Upper lobe of left lung (tissue), 6 donors: Measurements from ENCODE around the gene TBX1. TPM values are rescaled to one million over a fixed set of nuclear protein-coding genes. Genes with fewer than 3 reads are reported as not detected.

Experiments used
- ATAC-seq, 2 donors: fragments of 200-7000 bp; cut with Tn5 transposase; one replicate each; pipeline ENCODE4 v1.9.1; 2022; ENCODE audit warnings: mild to moderate bottlenecking in 2 of 2, moderate library complexity in 2 of 2; ENCODE audit not compliant: low FRiP score in 2 of 2
- DNase-seq, 2 donors: peaks; one replicate each; pipeline ENCODE4 v3.0.0-alpha.2; 2019 to 2020
- H3K27ac ChIP-seq, 4 donors: fragments of 200-600 bp; sonication (generic); one replicate each; pipeline ENCODE4 v1.5.1; 2016 to 2019
- H3K27me3 ChIP-seq, 4 donors: fragments of 200-600 bp; sonication (generic); one replicate each; pipeline ENCODE4 v1.5.1; 2017 to 2019
- H3K36me3 ChIP-seq, 4 donors: fragments of 200-600 bp; sonication (generic); one replicate each; pipeline ENCODE4 v1.5.1; 2016 to 2019
- H3K4me1 ChIP-seq, 4 donors: fragments of 200-600 bp; sonication (generic); one replicate each; pipeline ENCODE4 v1.5.1; 2018 to 2019
- H3K4me3 ChIP-seq, 4 donors: fragments of 200-600 bp; sonication (generic); one replicate each; pipeline ENCODE4 v1.5.1; 2017 to 2019; ENCODE audit warnings: mild to moderate bottlenecking in 2 of 4, moderate library complexity in 1 of 4
- H3K9me3 ChIP-seq, 4 donors: fragments of 200-600 bp; sonication (generic); one replicate each; pipeline ENCODE4 v1.5.1; 2018 to 2019
- CTCF ChIP-seq, 6 experiments: fragments of 450-650 bp in 4 of 6; fragments of 200-600 bp in 2 of 6; sonication (generic) in 2 of 6; IDR thresholded peaks; one replicate each; pipeline ENCODE4 v1.5.1; 2016 to 2019; ENCODE audit warnings: antibody characterized with exemption in 6 of 6
- EP300 ChIP-seq, 4 donors: sonication (generic); formaldehyde crosslinking; IDR thresholded peaks; one replicate each; pipeline ENCODE4 v1.5.1; 2017; ENCODE audit warnings: antibody characterized with exemption in 4 of 4, control low read depth in 2 of 4
- POLR2A ChIP-seq, 4 donors: fragments of 450-650 bp; IDR thresholded peaks; one replicate each; pipeline ENCODE4 v1.5.1; 2016 to 2017; ENCODE audit warnings: antibody characterized with exemption in 4 of 4, mild to moderate bottlenecking in 2 of 4
- POLR2AphosphoS5 ChIP-seq, 2 donors: sonication (generic); formaldehyde crosslinking; IDR thresholded peaks; one replicate each; pipeline ENCODE4 v1.5.1; 2017; ENCODE audit warnings: antibody characterized with exemption in 2 of 2
- WGBS, 2 donors: methylation state at CpG; one replicate each; pipeline ENCODE4 v1.1.5; 2017 to 2018; 5-methylcytosine and 5-hydroxymethylcytosine counted together
- total RNA-seq, 6 donors: library from RNA; depleted of rRNA in 4 of 6; stranded (reverse); fragments of >200 nt in 4 of 6; gene quantifications; one replicate each; pipeline versions ENCODE4 v1.1.0 to v1.2.1, GENCODE V29; 2016 to 2021
- donor health status: DM: no; HTN: no; CAD: no; lungs with moderate emphysema.
- donor health status: DM: no; HTN: yes; CAD: no; lungs with severe emphysema.

Gene TBX1
- total RNA-seq, 6 donors from 2014 or later, result 1.0 to 12.2 (median 5.4) TPM

DNA sequence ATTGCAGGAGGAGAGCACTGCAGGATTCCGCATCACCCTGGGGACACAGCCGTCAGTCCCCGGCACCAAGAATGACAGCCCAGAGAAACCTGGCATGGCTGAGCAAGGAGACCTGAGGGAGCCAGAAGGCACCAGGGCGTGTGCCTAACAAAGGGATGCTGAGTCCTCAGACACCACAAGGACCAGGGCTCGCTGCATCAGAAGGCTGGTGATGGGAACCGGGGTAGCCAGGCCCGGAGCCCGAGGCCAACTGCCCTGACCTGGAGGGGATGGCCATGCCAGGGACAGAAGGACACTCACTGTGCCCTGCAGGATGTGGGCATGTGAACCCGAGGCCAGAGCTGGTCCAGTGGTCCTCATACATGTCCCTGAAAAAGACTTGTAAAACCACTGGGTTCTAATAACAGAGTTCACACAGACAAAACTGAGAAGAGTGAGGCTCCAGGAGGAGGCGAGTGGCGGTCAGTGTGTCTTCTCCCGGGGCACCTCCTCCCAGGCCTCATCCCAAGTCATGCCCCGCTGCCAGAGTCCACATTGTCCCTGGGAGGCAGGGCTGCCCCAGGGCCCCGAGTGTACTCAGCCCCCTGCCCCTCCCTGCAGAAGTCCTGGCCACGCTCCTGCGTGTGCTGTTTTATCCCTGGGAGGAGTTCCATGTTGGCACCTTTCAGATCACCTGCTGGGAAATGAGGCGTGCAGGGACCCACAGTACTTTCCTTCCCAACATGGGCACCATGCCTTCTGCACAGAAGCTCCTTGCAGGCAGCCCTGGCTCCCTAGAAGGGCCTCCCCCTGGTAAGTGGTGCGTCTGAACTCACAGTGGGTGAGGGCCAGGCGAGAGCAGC is 42.5 kb downstream of the TBX1 start:
- no peak for ATAC-seq
- Histone ChIP-seq H3K4me1 (peaks cover 0 to 9% (median 4%) of the 10 kb centered on the region in 4 donors), H3K27ac (no peak overlapping the region), H3K4me3 (no peak overlapping the region), H3K9me3 (no peaks in the 10 kb centered on the region), H3K36me3 (peaks cover 0 to 4% (median 2%) of the 10 kb centered on the region in 4 donors), H3K27me3 (no peaks in the 10 kb centered on the region)
- no peak for TF ChIP-seq POLR2A (IDR thresholded peaks at IDR 0.05)
- no peak for TF ChIP-seq POLR2AphosphoS5 (IDR thresholded peaks at IDR 0.05)
- no peak for TF ChIP-seq CTCF (IDR thresholded peaks at IDR 0.05)
- TF ChIP-seq EP300 (IDR thresholded peaks at IDR 0.05), result no peak
- peak in 1 of 2 donors; percentile 64 for DNase-seq
- WGBS, 2 donors, result 94 to 97% methylated on average over 11 to 19 of the region's 19 CpGs

GRCh38 chr22:19803736-19804267 is 43.2 kb downstream of the TBX1 start:
- peaks cover 0 to 4% (median 2%) of the 10 kb centered on the region in 4 donors for H3K36me3 ChIP-seq
- H3K4me3 ChIP-seq, result no peak overlapping the region
- 93 to 100% methylated on average over 2 to 6 of the region's 8 CpGs for WGBS, 2 donors
- H3K4me1 ChIP-seq, result peaks cover 0 to 9% (median 4%) of the 10 kb centered on the region in 4 donors
- no peak overlapping the region for H3K27ac ChIP-seq
- TF ChIP-seq POLR2A (IDR thresholded peaks at IDR 0.05) (no peak), CTCF (IDR thresholded peaks at IDR 0.05) (no peak), POLR2AphosphoS5 (IDR thresholded peaks at IDR 0.05) (no peak), EP300 (IDR thresholded peaks at IDR 0.05) (no peak)
- ATAC-seq (no peak), DNase-seq (peak in 1 of 2 donors; percentile 52)
- no peaks in the 10 kb centered on the region for H3K9me3 ChIP-seq
- no peaks in the 10 kb centered on the region for H3K27me3 ChIP-seq

- Histone ChIP-seq H3K36me3 (peaks cover 0 to 4% (median 0%) of the 10 kb centered on the region in 4 donors), H3K9me3 (no peaks in the 10 kb centered on the region), H3K27ac (no peak overlapping the region), H3K4me3 (no peak overlapping the region), H3K27me3 (no peaks in the 10 kb centered on the region), H3K4me1 (peaks cover 0 to 9% (median 4%) of the 10 kb centered on the region in 4 donors)
- ATAC-seq (no peak), DNase-seq (peak in 1 of 2 donors; percentile 50)
- TF ChIP-seq POLR2A (IDR thresholded peaks at IDR 0.05) (no peak), POLR2AphosphoS5 (IDR thresholded peaks at IDR 0.05) (no peak), CTCF (IDR thresholded peaks at IDR 0.05) (no peak), EP300 (IDR thresholded peaks at IDR 0.05) (no peak)
- 83 to 98% methylated on average over 8 of the region's 8 CpGs for WGBS, 2 donors
Measured at GRCh38 chr22:19805821-19806212, 45.2 kb downstream of the TBX1 start.

GRCh38 chr22:19806213-19807160 is 45.9 kb downstream of the TBX1 start:
- Histone ChIP-seq H3K36me3 (peaks cover 0 to 4% (median 0%) of the 10 kb centered on the region in 4 donors), H3K27ac (no peak overlapping the region), H3K9me3 (no peaks in the 10 kb centered on the region), H3K4me1 (peaks cover 0 to 9% (median 4%) of the 10 kb centered on the region in 4 donors), H3K27me3 (no peaks in the 10 kb centered on the region), H3K4me3 (no peak overlapping the region)
- DNase-seq, result peak; percentile 81 to 92
- peak; percentile 35 to 59 for ATAC-seq
- TF ChIP-seq POLR2AphosphoS5 (IDR thresholded peaks at IDR 0.05) (no peak), CTCF (IDR thresholded peaks at IDR 0.05) (no peak), EP300 (IDR thresholded peaks at IDR 0.05) (peak in 1 of 4 donors; percentile 9), POLR2A (IDR thresholded peaks at IDR 0.05) (no peak)
- whole genome bisulfite sequencing, 2 donors, result 65 to 75% methylated on average over 26 to 38 of the region's 38 CpGs
